Measurements from ENCODE around the gene GNL1. TPM values are rescaled to one million over a fixed set of nuclear protein-coding genes. Genes with fewer than 3 reads are reported as not detected.
A peak's percentile ranks its signal among the peaks of the same experiment; 100 is the strongest.

GNL1 gene
- total and polyA plus RNA-seq, 2 donors (not counting 1 experiment from before 2014, with no cell fraction given) = 36.0 to 107 TPM

DNA sequence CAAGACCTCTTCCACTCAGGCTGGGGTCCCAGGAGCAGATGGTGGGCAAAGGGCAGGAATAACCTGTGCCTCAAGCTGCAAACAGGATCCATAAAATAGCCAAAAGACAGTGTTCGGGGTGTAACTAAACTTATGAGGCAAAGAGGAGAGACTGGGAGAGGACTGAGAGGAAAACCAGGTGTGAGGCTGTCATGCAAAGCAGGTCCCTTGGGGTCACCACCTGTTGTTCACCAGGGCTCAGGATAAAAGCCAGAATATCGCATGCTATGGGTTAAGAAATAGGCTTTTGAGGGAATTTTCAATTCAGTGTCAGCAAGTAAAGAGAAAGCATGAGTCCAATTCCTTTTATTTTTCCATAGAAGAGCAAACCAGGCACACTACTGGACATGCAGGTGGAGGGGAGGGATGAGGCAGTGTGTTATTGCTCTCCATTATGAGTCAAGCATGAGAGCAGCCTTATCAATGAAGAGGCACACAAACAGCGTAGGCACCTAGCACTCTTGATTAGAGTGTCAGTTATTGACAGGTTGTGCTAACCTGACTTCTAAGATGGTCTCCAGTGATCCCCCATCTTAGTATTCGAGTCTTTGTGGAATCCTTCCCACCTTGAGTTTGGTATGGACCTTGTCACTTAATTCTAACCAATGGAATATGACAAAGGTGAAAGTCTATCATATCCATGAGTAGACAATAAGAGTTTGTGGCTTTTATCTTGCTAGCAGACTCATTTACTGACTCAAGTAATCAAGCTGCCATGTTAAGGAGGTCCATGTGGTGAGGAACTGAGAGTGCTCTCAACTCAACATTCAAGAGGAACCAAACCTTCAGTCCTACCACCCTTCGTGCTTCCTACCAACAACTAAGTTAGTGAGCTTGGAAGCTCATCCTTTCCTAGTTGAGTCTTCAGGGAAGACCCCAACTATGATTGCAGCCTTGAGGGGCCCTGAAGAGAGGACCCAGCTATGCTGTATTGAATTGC lies 48.2 kb downstream of the GNL1 start:
- Mint-ChIP-seq H3K9me3 (ENCODE audit: insufficient read depth) (no peaks in the 10 kb centered on the region), H3K27ac (peak overlapping the region; percentile 84), H3K27me3 (no peaks in the 10 kb centered on the region), H3K4me1 (peaks cover 64% of the 10 kb centered on the region), H3K4me3 (peak overlapping the region; percentile 68)
- no peaks in the 10 kb centered on the region for H3K27me3 ChIP-seq (replicated peaks in 1 of 4; ENCODE audit: control extremely low read depth in 1 of 4, control insufficient read depth in 3 of 4, insufficient read depth in 4 of 4, low read length in 3 of 4)
- no peaks in the 10 kb centered on the region for H3K36me3 ChIP-seq (replicated peaks in 1 of 2; ENCODE audit: control extremely low read depth in 1 of 2, control insufficient read depth in 1 of 2, extremely low read depth in 1 of 2, insufficient read depth in 2 of 2, low read length in 1 of 2)
- no peaks in the 10 kb centered on the region for H3K9me3 ChIP-seq (ENCODE audit: control extremely low read depth in 1 of 3, control insufficient read depth in 2 of 3, insufficient read depth in 1 of 3, low read length in 2 of 3)
- peaks cover 72 to 74% of the 10 kb centered on the region in 2 donors for H3K4me1 ChIP-seq (ENCODE audit: control insufficient read depth in 2 of 2, insufficient read depth in 2 of 2, low read length in 2 of 2)
- H3K27ac ChIP-seq (ENCODE audit: low read length in 2 of 2) = peak overlapping the region; percentile 73 to 74
- H3K9ac ChIP-seq (ENCODE audit: low read length) = peak overlapping the region; percentile 49
- peak overlapping the region; percentile 75 for H3K4me2 ChIP-seq (replicated peaks; ENCODE audit: low read depth, low read length, poor library complexity, severe bottlenecking)
- H3K79me2 ChIP-seq (ENCODE audit: control insufficient read depth, insufficient read depth, low read length) = peaks cover 23% of the 10 kb centered on the region
- intact Hi-C loops (cut with micrococcal nuclease) = loop anchor here (1.0 to 2.0 kb wide), 2 partner anchors 8 to 21 kb away; no protein-coding TSS in a partner anchor
- no peak for TF ChIP-seq EZH2 (IDR thresholded peaks at IDR 0.05; ENCODE audit: borderline replicate concordance, insufficient read depth, low read depth, low read length, poor library complexity, severe bottlenecking)
- TF ChIP-seq, protein P1, sequence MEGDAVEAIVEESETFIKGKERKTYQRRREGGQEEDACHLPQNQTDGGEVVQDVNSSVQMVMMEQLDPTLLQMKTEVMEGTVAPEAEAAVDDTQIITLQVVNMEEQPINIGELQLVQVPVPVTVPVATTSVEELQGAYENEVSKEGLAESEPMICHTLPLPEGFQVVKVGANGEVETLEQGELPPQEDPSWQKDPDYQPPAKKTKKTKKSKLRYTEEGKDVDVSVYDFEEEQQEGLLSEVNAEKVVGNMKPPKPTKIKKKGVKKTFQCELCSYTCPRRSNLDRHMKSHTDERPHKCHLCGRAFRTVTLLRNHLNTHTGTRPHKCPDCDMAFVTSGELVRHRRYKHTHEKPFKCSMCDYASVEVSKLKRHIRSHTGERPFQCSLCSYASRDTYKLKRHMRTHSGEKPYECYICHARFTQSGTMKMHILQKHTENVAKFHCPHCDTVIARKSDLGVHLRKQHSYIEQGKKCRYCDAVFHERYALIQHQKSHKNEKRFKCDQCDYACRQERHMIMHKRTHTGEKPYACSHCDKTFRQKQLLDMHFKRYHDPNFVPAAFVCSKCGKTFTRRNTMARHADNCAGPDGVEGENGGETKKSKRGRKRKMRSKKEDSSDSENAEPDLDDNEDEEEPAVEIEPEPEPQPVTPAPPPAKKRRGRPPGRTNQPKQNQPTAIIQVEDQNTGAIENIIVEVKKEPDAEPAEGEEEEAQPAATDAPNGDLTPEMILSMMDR (IDR thresholded peaks at IDR 0.05) = no peak
- 53% methylated on average over 3 of the region's 5 CpGs for WGBS (ENCODE audit: insufficient coverage)
- H3K4me3 ChIP-seq (ENCODE audit: control extremely low read depth in 1 of 5, extremely low read depth in 1 of 5, insufficient read depth in 1 of 5, low read depth in 2 of 5, low read length in 4 of 5) = peak overlapping the region in 4 of 5 experiments; percentile 20 to 64 (median 44)
- H2AFZ ChIP-seq (ENCODE audit: insufficient read depth, low read depth, low read length, poor library complexity, severe bottlenecking) = peak overlapping the region; percentile 43
- ChIA-PET CTCF (interaction anchor here (0.7 to 11.9 kb wide), 8 partner anchors 12 to 89 kb away, joined by 4 to 140 read pairs (median 10); no protein-coding TSS in a partner anchor), POLR2A (interaction anchor here (0.6 to 3.2 kb wide), 9 partner anchors 9 to 49 kb away, joined by 3 to 18 read pairs (median 8); partner anchors contain the start of gene PRR3)
- DNase-seq (peak; percentile 68), ATAC-seq (ENCODE audit: low read depth) (peak; percentile 54)
- no peaks in the 10 kb centered on the region for H4K20me1 ChIP-seq (ENCODE audit: control insufficient read depth, insufficient read depth, low read length, poor library complexity, severe bottlenecking)

Measured in B cell (primary cell).